Activated CD4-positive, alpha-beta T cell treated with anti-CD3 and anti-CD28 coated beads for 36 hours (primary cell): ENCODE data around the gene SERPINA9. TPM values are rescaled to one million over a fixed set of nuclear protein-coding genes. Genes with fewer than 3 reads are reported as not detected.

ENCODE experiments used
- total RNA-seq, 2 experiments: library from RNA; stranded (reverse); gene quantifications; one replicate each; pipeline ENCODE4 v1.2.3, GENCODE V29; 2021

SERPINA9 gene
- total RNA-seq, 2 experiments from 2014 or later: not detected

Other genes with a start within 250 kb of the SERPINA9 start
- not detected for gene SERPINA10, start 182.9 kb downstream of the SERPINA9 start, total RNA-seq
- not detected for gene SERPINA6, start 152.9 kb downstream of the SERPINA9 start, total RNA-seq
- gene SERPINA2, start 109.5 kb downstream of the SERPINA9 start, total RNA-seq: not detected
- 100 to 1,000 TPM; 102 to 140 TPM for gene SERPINA1, start 87.6 kb downstream of the SERPINA9 start, total RNA-seq
- gene SERPINA11, start 23.4 kb downstream of the SERPINA9 start, total RNA-seq: not detected
- gene SERPINA12, start 33.3 kb upstream of the SERPINA9 start, total RNA-seq: not detected
- gene SERPINA4, start 85.2 kb upstream of the SERPINA9 start, total RNA-seq: not detected
- gene SERPINA5, start 105.2 kb upstream of the SERPINA9 start, total RNA-seq: not detected
- not detected for gene SERPINA3, start 136.2 kb upstream of the SERPINA9 start, total RNA-seq